Liver (tissue), 9 donors: ENCODE measurements around the gene TBCA. TPM values are rescaled to one million over a fixed set of nuclear protein-coding genes. Genes with fewer than 3 reads are reported as not detected.

Source experiments
- DNase-seq: peaks from one replicate; pipeline ENCODE4 v3.0.0-alpha.2; 2017; ENCODE audit warnings: low spot score
- H3K27ac ChIP-seq, 2 donors: one replicate each; pipeline ENCODE4 v1.7.0; 2013; ENCODE audit warnings: inconsistent platforms in 2 of 2, low read length in 2 of 2, control low read depth in 1 of 2, low read depth in 1 of 2, mild to moderate bottlenecking in 1 of 2
- H3K27me3 ChIP-seq, 4 donors: one replicate each; pipeline versions ENCODE4 v1.6.1 to v1.7.0; 2013; ENCODE audit warnings: low read length in 3 of 4, inconsistent platforms in 1 of 4, mild to moderate bottlenecking in 1 of 4, moderate library complexity in 1 of 4; ENCODE audit not compliant: control insufficient read depth in 4 of 4, insufficient read depth in 4 of 4
- H3K36me3 ChIP-seq, 4 donors: one replicate each; pipeline versions ENCODE4 v1.6.1 to v1.7.0; 2013; ENCODE audit warnings: low read length in 3 of 4, mild to moderate bottlenecking in 3 of 4, low read depth in 1 of 4, moderate library complexity in 1 of 4; ENCODE audit not compliant: control insufficient read depth in 4 of 4, insufficient read depth in 3 of 4
- H3K4me1 ChIP-seq, 4 donors: one replicate each; pipeline versions ENCODE4 v1.6.1 to v1.7.0; 2013; ENCODE audit warnings: low read length in 3 of 4, mild to moderate bottlenecking in 3 of 4, moderate library complexity in 1 of 4; ENCODE audit not compliant: control insufficient read depth in 4 of 4, insufficient read depth in 4 of 4
- H3K4me3 ChIP-seq, 3 donors: one replicate each; pipeline versions ENCODE4 v1.6.1 to v1.7.0; 2013; ENCODE audit warnings: low read length in 3 of 3, control low read depth in 1 of 3, low read depth in 1 of 3, mild to moderate bottlenecking in 1 of 3
- H3K9ac ChIP-seq, 2 donors: one replicate each; pipeline ENCODE4 v1.7.0; 2013; ENCODE audit warnings: low read length in 2 of 2, mild to moderate bottlenecking in 2 of 2, moderate library complexity in 2 of 2, control low read depth in 1 of 2, low read depth in 1 of 2
- H3K9me3 ChIP-seq, 4 donors: one replicate each; pipeline versions ENCODE4 v1.6.1 to v1.7.0; 2013; ENCODE audit warnings: low read length in 3 of 4; ENCODE audit not compliant: control insufficient read depth in 4 of 4
- ATF3 ChIP-seq: IDR thresholded peaks from 2 replicates; pipeline ENCODE4 v1.6.1; 2016; ENCODE audit warnings: antibody characterized with exemption
- CTCF ChIP-seq: fragments of 150-350 bp; IDR thresholded peaks from 2 replicates; pipeline ENCODE4 v1.5.1; 2017; ENCODE audit warnings: improper control_type of control experiment, low read depth, low read length; ENCODE audit not compliant: missing input control
- EGR1 ChIP-seq, 2 donors: IDR thresholded peaks; 2 replicates each; pipeline ENCODE4 v1.6.1; 2016 to 2018; ENCODE audit warnings: antibody characterized with exemption in 2 of 2, low read depth in 2 of 2
- FOXA1 ChIP-seq: IDR thresholded peaks from 2 replicates; pipeline ENCODE4 v1.6.1; 2016; ENCODE audit warnings: antibody characterized with exemption
- FOXA2 ChIP-seq: IDR thresholded peaks from 2 replicates; pipeline ENCODE4 v1.6.1; 2016; ENCODE audit warnings: antibody characterized with exemption
- GABPA ChIP-seq, 2 donors: IDR thresholded peaks in 1 of 2; conservative IDR thresholded peaks in 1 of 2; 2 replicates each; pipeline ENCODE4 v1.6.1; 2016; ENCODE audit warnings: antibody characterized with exemption in 2 of 2, mild to moderate bottlenecking in 1 of 2, moderate library complexity in 1 of 2
- HNF4A ChIP-seq, 2 donors: conservative IDR thresholded peaks; 2 replicates each; pipeline ENCODE4 v1.6.1; 2016; ENCODE audit warnings: antibody characterized with exemption in 2 of 2, mild to moderate bottlenecking in 2 of 2
- HNF4G ChIP-seq: IDR thresholded peaks from 2 replicates; pipeline ENCODE4 v1.6.1; 2016; ENCODE audit warnings: antibody characterized with exemption
- JUND ChIP-seq, 2 donors: IDR thresholded peaks; 2 replicates each; pipeline ENCODE4 v1.6.1; 2016; ENCODE audit warnings: antibody characterized with exemption in 2 of 2
- NR2F2 ChIP-seq: IDR thresholded peaks from 2 replicates; pipeline ENCODE4 v1.6.1; 2016; ENCODE audit warnings: antibody characterized with exemption
- RAD21 ChIP-seq, 2 donors: IDR thresholded peaks; 2 replicates each; pipeline ENCODE4 v1.6.1; 2016; ENCODE audit warnings: antibody characterized with exemption in 2 of 2, mild to moderate bottlenecking in 2 of 2
- REST ChIP-seq: IDR thresholded peaks from 2 replicates; pipeline ENCODE4 v1.6.1; 2016; ENCODE audit warnings: antibody characterized with exemption, mild to moderate bottlenecking
- RXRA ChIP-seq, 2 donors: IDR thresholded peaks; 2 replicates each; pipeline ENCODE4 v1.6.1; 2017 to 2018; ENCODE audit warnings: antibody characterized with exemption in 2 of 2, mild to moderate bottlenecking in 1 of 2
- SP1 ChIP-seq: IDR thresholded peaks from 2 replicates; pipeline ENCODE4 v1.6.1; 2018; ENCODE audit warnings: antibody characterized with exemption, mild to moderate bottlenecking
- TAF1 ChIP-seq: conservative IDR thresholded peaks from 2 replicates; pipeline ENCODE4 v1.6.1; 2016; ENCODE audit warnings: antibody characterized with exemption, mild to moderate bottlenecking
- YY1 ChIP-seq: IDR thresholded peaks from 2 replicates; pipeline ENCODE4 v1.6.1; 2016; ENCODE audit warnings: antibody characterized with exemption, mild to moderate bottlenecking
- WGBS: extraction: QIAGEN DNeasy Blood & Tissue Kit; methylation state at CpG from one replicate; pipeline ENCODE4 v1.1.7; 2013; 5-methylcytosine and 5-hydroxymethylcytosine counted together
- polyA plus RNA-seq, 2 donors: library from polyadenylated mRNA; stranded (reverse) in 1 of 2; unstranded in 1 of 2; fragments of 200-250 nt in 1 of 2; fragments of >200 nt in 1 of 2; fragmentation: Nextera tagmentation in 1 of 2; extraction: Ambion mirVana in 1 of 2; gene quantifications; one replicate each; pipeline versions ENCODE4 v1.2.1 to v1.2.3, GENCODE V29; 2013 to 2015
- total RNA-seq, 2 donors: library from RNA; depleted of rRNA; stranded (reverse); fragments of >200 nt; gene quantifications; one replicate each; pipeline ENCODE4 v1.2.3, GENCODE V29; 2014
- TF ChIP-seq, protein P1 (sequence below): IDR thresholded peaks from 2 replicates; pipeline ENCODE4 v1.6.1; 2016; ENCODE audit warnings: antibody characterized with exemption
- TF ChIP-seq, protein P2 (sequence below): IDR thresholded peaks from 2 replicates; pipeline ENCODE4 v1.6.1; 2016; ENCODE audit warnings: antibody characterized with exemption
- donor health status: healthy.
- donor health status: healthy.
- donor health status: healthy.
- donor health status: healthy.
- donor health status: healthy.

Gene TBCA
- total and polyA plus RNA-seq, 4 donors = 62.5 to 338 (median 107) TPM

DNA sequence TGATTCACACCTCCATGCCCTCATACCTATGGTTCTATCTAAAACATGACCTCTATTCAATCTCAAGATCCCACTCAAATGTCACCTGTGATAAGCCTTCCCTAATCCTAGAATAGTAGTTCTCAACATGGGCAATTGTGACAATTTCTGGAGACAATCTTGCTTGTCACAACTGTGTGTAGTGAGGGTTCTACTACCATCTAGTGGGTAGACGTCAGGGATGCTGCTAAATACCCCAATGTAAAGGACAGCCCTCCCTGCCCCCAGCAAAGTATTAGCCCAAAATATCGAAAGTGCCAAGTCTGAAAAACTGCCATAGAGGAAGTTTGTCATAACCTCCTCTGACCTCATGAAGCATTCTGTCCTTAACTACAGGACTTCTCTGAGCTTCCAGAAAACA is 32.0 kb downstream of the TBCA start:
- TF ChIP-seq SP1 (no peak), REST (no peak), ATF3 (no peak), RXRA (IDR thresholded peaks at IDR 0.05) (no peak), HNF4A (conservative IDR thresholded peaks at IDR 0.05) (no peak), EGR1 (IDR thresholded peaks at IDR 0.05; ENCODE audit: low read depth in 2 of 2) (no peak), RAD21 (IDR thresholded peaks at IDR 0.05) (no peak), TAF1 (no peak), JUND (IDR thresholded peaks at IDR 0.05) (no peak), CTCF (no peak), NR2F2 (no peak), YY1 (no peak), FOXA1 (no peak), HNF4G (no peak), FOXA2 (no peak), GABPA (IDR thresholded peaks at IDR 0.05 in 1 of 2, conservative IDR thresholded peaks at IDR 0.05 in 1 of 2) (no peak)
- TF ChIP-seq, protein P1, sequence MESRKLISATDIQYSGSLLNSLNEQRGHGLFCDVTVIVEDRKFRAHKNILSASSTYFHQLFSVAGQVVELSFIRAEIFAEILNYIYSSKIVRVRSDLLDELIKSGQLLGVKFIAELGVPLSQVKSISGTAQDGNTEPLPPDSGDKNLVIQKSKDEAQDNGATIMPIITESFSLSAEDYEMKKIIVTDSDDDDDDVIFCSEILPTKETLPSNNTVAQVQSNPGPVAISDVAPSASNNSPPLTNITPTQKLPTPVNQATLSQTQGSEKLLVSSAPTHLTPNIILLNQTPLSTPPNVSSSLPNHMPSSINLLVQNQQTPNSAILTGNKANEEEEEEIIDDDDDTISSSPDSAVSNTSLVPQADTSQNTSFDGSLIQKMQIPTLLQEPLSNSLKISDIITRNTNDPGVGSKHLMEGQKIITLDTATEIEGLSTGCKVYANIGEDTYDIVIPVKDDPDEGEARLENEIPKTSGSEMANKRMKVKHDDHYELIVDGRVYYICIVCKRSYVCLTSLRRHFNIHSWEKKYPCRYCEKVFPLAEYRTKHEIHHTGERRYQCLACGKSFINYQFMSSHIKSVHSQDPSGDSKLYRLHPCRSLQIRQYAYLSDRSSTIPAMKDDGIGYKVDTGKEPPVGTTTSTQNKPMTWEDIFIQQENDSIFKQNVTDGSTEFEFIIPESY = no peak
- TF ChIP-seq, protein P2, sequence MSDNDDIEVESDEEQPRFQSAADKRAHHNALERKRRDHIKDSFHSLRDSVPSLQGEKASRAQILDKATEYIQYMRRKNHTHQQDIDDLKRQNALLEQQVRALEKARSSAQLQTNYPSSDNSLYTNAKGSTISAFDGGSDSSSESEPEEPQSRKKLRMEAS = no peak
- H3K27ac ChIP-seq = no peak overlapping the region
- no peak overlapping the region for H3K9ac ChIP-seq
- 50% methylated on average over 2 of the region's 2 CpGs for WGBS
- no peaks in the 10 kb centered on the region for H3K4me1 ChIP-seq
- no peaks in the 10 kb centered on the region for H3K9me3 ChIP-seq
- no peaks in the 10 kb centered on the region for H3K27me3 ChIP-seq
- no peak overlapping the region for H3K4me3 ChIP-seq
- DNase-seq = no peak
- H3K36me3 ChIP-seq = no peaks in the 10 kb centered on the region
